Erythroblast (primary cell): Measurements from ENCODE around the gene PSME1.

Experiments
- DNase-seq, 2 experiments: peaks; one replicate each; lab custom pipeline; 2025; lab: John Stamatoyannopoulos, UW
- GATA1 ChIP-seq: IDR thresholded peaks from 2 replicates; pipeline ENCODE4 v1.6.1; 2011; ENCODE audit warnings: low read depth, mild to moderate bottlenecking, control low read depth, low read length, moderate library complexity
- POLR2A ChIP-seq: IDR thresholded peaks from 2 replicates; pipeline ENCODE4 v1.6.1; 2011; ENCODE audit warnings: mild to moderate bottlenecking, low read length

Gene PSME1

GRCh38 chr14:24150567-24150966 is 14.6 kb downstream of the PSME1 start:
- DNase-seq: no peak
- TF ChIP-seq GATA1: no peak
- no peak for TF ChIP-seq POLR2A

- TF ChIP-seq GATA1: no peak
- no peak for DNase-seq
These were observed 15.0 kb downstream of the PSME1 start for GRCh38 chr14:24150993-24151392.

GRCh38 chr14:24151404-24152080 is 15.5 kb downstream of the PSME1 start:
- TF ChIP-seq GATA1 (no peak), POLR2A (no peak)
- DNase-seq: no peak

- TF ChIP-seq GATA1 (no peak), POLR2A (no peak)
- no peak for DNase-seq
These were observed 19.1 kb downstream of the PSME1 start for GRCh38 chr14:24155100-24155499.

- no peak for TF ChIP-seq GATA1
- no peak for TF ChIP-seq POLR2A
- DNase-seq: no peak
These were observed 20.8 kb downstream of the PSME1 start for GRCh38 chr14:24156840-24157239.

GRCh38 chr14:24157331-24157730 is 21.3 kb downstream of the PSME1 start:
- no peak for DNase-seq

GRCh38 chr14:24159777-24160498 is 23.9 kb downstream of the PSME1 start:
- no peak for DNase-seq
- TF ChIP-seq POLR2A (no peak), GATA1 (no peak)

More at GRCh38 chr14:24157331-24157730, 21.3 kb downstream of the PSME1 start:
- no peak for TF ChIP-seq GATA1
- TF ChIP-seq POLR2A: no peak

GRCh38 chr14:24160499-24160849 is 24.5 kb downstream of the PSME1 start:
- no peak for DNase-seq
- TF ChIP-seq POLR2A (no peak), GATA1 (no peak)

- peak; percentile 99 to 100 for DNase-seq
- TF ChIP-seq POLR2A (peak; percentile 88), GATA1 (no peak)
These were observed 25.1 kb downstream of the PSME1 start, which contains the start of gene IRF9 for GRCh38 chr14:24160850-24161804. Gene IRF9 (plus strand): TSS chr14:24161265. CDS start chr14:24162145, 880 bp downstream.

GRCh38 chr14:24162093-24162492 is 26.1 kb downstream of the PSME1 start:
- peak; percentile 26 to 43 for DNase-seq
- no peak for TF ChIP-seq GATA1
- TF ChIP-seq POLR2A: no peak

- TF ChIP-seq GATA1: no peak
- no peak for TF ChIP-seq POLR2A
- DNase-seq: no peak
These were observed 28.6 kb downstream of the PSME1 start for GRCh38 chr14:24164518-24164991.

GRCh38 chr14:24165785-24166184 is 29.8 kb downstream of the PSME1 start:
- no peak for DNase-seq

GRCh38 chr14:24167469-24168114 is 31.6 kb downstream of the PSME1 start:
- DNase-seq: peak in 1 of 2 experiments; percentile 61
- TF ChIP-seq GATA1 (no peak), POLR2A (no peak)

More at GRCh38 chr14:24165785-24166184, 29.8 kb downstream of the PSME1 start:
- TF ChIP-seq POLR2A (no peak), GATA1 (no peak)
